EH (cell line): ENCODE measurements around the gene RTN4R.
A peak's percentile ranks its signal among the peaks of the same experiment; 100 is the strongest.

Experiments used
- DNase-seq: peaks from one replicate; pipeline ENCODE4 v3.0.0-alpha.2; 2015; ENCODE audit warnings: low read depth

RTN4R gene

DNA sequence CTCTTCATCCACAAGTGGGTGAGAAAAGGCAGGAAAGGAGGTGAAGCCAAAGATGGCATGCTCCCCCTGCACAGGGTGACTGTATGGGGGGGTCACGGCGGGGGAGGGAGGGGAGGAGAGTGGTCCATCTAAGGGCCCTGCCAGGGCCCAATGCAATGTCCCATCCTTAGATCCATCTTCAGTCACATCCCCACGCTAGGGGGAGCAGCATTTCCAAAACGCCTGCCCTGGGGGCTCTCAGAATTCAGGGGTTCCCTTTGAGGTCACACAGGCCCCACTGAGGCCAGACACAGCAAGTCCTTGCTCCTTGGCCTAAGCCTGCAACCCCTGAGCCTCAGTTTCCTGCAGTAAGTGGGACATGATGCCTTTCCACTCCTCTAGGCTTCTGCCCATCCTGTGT, 52.4 kb downstream of the RTN4R start:
- no peak for DNase-seq

- DNase-seq = no peak
Measured at GRCh38 chr22:20214853-20215252, 53.3 kb downstream of the RTN4R start.

DNA sequence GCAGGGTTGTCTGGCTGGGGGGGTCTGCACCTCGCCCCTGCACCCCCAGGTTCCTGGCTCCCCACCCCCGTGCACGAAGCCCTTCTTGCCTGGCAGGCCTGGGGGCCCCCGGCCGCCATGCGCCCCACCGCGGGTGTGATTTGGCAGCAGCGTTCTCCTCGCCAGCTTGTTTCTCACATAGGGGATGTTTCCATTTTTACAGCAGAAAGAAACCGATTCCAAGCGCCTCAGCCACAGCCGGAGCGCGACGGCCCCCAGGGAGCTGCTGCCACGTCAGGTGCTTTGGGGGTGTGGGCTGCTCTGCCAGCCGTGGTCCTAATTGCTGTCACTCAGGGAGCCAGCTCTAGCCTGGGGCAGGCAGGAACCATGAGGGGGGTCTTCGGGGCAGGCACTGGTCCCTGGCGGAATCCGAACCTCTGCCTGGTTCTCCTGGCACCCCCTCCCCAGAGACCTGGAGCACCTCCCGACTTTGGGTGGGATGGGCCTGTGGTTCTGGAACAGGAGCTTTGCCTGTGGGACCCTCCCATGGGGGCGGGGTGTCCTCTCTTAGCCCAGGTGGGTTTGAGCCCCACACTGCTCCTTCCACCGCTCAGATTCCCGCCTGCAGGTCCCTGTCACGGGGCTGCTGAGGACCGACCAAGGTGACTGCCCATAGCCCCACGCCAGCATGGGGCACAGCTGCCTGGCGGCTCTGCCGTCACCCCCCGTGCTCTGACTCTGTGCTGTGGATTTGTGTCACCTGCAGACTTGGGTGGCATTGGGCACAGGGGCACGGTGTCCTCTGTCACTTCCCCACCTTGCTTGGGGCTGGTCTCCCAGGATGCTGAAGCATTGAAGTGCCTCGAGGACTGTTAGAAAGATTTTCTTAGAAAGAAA, 54.0 kb downstream of the RTN4R start:
- no peak for DNase-seq

GRCh38 chr22:20212754-20213699, 55.1 kb downstream of the RTN4R start:
- no peak for DNase-seq

DNA sequence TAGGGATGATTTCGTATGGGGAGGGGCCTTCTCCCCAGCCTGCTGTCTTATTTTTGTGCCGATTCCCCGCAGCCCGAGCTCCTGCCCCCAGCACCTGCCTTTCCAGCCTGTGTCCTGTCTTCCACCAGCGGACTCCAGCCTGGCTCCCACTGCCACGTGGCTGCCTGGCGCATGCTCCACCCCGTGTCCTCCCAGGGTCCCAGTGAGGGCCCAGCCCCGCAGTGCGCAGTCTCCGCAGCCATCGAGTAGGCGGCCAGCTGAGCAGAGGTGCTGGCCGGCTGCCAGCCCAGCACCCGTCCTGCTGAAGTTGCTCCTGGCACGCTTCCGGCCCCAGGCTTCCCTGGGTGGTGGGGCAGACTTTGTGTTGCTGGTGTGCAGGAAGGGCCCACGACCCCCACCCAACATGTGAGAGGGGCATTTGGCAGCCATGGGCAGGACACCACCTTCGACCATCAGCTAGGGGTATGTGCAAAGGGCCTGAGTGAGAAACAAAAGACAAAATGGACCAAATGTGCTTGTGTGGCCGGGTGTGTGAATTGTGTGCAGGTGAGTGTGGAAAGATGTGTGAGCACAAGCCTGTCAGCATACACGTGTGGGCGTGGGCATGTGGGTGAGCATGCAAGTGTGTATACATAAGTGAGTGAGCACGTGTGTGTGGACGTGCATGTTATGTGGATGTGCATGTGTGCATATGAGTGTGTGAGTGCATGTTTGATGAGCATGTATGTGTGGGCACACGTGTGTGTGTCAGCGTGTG, 55.9 kb downstream of the RTN4R start:
- no peak for DNase-seq

- no peak for DNase-seq
Measured at GRCh38 chr22:20211409-20211996, 56.6 kb downstream of the RTN4R start.

DNA sequence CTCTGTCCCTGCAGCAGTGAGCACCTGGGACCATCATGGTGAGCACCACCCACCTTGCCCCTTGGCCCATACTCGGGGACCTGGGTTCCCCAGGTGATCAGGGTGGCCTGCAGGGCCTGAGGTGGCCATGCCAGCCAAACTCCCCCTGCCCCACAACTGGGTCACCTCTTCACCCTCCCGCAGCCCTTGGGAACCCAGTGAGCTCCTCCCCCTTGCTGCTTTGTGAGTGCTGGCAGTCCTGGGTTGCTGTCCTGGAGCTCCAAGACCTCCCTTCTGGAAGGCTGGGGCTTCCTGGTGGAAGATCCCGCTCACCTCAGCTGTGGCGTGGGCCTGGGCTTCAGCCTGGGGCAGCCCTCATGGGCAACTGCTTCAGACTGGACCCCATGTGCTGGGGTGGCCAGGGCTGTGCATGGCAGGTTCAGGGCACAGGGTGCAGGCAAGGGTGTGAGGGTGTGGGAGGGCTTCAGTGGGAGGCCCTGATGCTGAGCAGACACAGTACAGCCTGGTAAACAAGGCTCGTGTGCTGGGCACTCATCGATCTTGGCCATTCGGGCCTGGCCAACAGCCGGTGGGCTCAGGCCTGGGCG, 57.6 kb downstream of the RTN4R start:
- DNase-seq = no peak

GRCh38 chr22:20209761-20210250, 58.3 kb downstream of the RTN4R start:
- DNase-seq = no peak

- DNase-seq = no peak
Measured at GRCh38 chr22:20208713-20209310, 59.3 kb downstream of the RTN4R start.

GRCh38 chr22:20207277-20208025, 60.7 kb downstream of the RTN4R start:
- DNase-seq = no peak

GRCh38 chr22:20206709-20207215, 61.4 kb downstream of the RTN4R start:
- peak; percentile 46 for DNase-seq

- DNase-seq = peak; percentile 77
Measured at GRCh38 chr22:20205964-20206708, 62.0 kb downstream of the RTN4R start.

GRCh38 chr22:20205464-20205963, 62.6 kb downstream of the RTN4R start:
- DNase-seq = no peak

DNA sequence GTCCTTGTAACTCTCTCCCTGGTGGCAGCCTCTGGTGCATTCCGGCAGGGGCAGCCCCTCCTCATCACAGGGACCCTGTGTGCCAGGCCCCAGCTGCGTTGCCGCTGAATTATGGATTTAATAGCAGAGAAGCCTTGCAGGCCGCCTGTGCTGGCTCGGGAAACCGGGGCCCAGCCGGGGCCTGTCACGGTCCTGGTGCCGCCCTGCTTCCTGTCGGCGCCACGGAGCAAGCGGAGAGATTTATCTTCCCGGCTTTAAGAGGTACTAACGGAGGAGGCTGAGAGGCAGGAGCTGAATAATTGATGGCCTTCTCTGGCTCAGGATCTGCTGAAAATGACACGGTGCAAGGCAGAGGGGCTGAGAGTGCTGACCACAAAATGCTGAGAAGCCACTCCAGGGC, 63.3 kb downstream of the RTN4R start:
- DNase-seq = no peak

GRCh38 chr22:20204311-20204710, 63.8 kb downstream of the RTN4R start:
- DNase-seq = no peak

- peak; percentile 57 for DNase-seq
Measured at GRCh38 chr22:20203552-20204201, 64.4 kb downstream of the RTN4R start.

- DNase-seq = no peak
Measured at GRCh38 chr22:20203142-20203551, 65.0 kb downstream of the RTN4R start.

- DNase-seq = no peak
Measured at GRCh38 chr22:20201837-20202392, 66.2 kb downstream of the RTN4R start.
